Measurements from ENCODE around the gene ANKRD23. TPM values are rescaled to one million over a fixed set of nuclear protein-coding genes. Genes with fewer than 3 reads are reported as not detected.

The ANKRD23 gene
- total and polyA plus RNA-seq, 7 donors, result 0.69 to 5.5 (median 3.8) TPM; not detected in 1

DNA sequence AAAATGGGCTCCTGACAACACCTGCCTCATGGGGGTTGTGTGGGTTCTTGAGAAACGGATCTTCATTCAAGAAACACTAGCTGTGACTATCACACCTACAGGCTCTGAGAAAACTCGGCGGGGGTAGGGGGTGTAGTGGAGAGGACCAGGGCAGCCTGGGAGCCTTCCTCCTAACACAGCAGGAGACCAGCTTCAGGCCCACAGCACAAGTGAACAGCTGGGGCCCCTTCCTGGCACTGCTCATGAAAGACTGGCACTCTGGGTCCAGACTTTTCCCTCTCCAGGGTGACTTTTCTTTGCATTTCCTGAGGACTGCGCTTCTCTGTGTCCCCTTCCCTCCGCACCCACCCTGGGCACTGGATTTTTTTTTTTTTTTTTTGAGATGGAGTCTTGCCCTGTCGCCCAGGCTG, 33.2 kb upstream of the ANKRD23 start:
- Histone ChIP-seq H3K9me3 (no peaks in the 10 kb centered on the region), H3K27me3 (no peaks in the 10 kb centered on the region), H3K4me3 (no peak overlapping the region), H3K4me1 (peaks cover 0 to 29% (median 19%) of the 10 kb centered on the region in 4 donors), H3K36me3 (no peaks in the 10 kb centered on the region), H3K27ac (no peak overlapping the region)
- no peak for TF ChIP-seq POLR2AphosphoS5 (IDR thresholded peaks at IDR 0.05)
- TF ChIP-seq, protein P1, sequence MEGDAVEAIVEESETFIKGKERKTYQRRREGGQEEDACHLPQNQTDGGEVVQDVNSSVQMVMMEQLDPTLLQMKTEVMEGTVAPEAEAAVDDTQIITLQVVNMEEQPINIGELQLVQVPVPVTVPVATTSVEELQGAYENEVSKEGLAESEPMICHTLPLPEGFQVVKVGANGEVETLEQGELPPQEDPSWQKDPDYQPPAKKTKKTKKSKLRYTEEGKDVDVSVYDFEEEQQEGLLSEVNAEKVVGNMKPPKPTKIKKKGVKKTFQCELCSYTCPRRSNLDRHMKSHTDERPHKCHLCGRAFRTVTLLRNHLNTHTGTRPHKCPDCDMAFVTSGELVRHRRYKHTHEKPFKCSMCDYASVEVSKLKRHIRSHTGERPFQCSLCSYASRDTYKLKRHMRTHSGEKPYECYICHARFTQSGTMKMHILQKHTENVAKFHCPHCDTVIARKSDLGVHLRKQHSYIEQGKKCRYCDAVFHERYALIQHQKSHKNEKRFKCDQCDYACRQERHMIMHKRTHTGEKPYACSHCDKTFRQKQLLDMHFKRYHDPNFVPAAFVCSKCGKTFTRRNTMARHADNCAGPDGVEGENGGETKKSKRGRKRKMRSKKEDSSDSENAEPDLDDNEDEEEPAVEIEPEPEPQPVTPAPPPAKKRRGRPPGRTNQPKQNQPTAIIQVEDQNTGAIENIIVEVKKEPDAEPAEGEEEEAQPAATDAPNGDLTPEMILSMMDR (IDR thresholded peaks at IDR 0.05), result no peak
- no peak for TF ChIP-seq EP300 (IDR thresholded peaks at IDR 0.05)
- TF ChIP-seq POLR2A (IDR thresholded peaks at IDR 0.05), result no peak
- intact Hi-C loops (cut with DNase I), result no loop called here
- 87 to 93% methylated on average over 6 of the region's 6 CpGs for WGBS, 2 donors
- no peak for DNase-seq

DNA sequence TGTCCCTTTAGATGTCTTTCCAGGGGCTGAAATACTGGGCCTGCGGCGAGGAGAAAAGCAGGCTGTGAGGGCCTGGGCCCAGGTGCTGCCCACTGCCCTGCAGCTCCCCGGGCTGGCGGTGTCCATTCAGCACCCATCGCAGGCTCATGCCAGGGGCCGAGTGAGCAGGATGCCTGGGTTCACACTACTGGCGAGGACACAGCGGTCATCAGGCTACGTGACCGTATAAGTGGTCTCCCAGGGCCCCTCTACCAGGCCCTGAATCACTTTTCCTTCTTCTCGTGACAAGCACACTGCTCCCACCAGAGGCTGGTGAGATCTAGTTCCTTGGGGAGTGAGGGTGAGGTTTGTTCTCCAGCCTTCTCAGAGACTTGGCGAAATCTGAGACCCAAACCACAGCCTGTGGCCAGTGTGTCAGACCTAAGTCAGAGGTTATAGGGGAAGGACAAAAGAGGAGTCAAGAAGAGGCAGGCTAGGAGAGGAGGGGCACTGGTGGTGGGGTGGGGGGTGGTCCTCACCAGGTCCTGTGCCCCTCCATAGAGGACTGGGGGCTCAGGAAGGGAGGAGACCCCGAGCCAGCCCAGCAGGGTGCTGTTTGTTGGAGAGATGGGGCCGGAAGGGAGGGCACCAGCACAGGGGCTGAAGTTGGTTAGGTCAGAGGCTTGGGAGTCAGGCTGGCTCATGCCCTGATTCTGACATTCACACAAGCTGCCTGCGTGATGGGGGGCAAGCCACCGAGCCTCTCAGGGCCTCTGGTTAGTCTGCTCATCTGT, 32.6 kb upstream of the ANKRD23 start:
- Histone ChIP-seq H3K36me3 (no peaks in the 10 kb centered on the region), H3K27me3 (no peaks in the 10 kb centered on the region), H3K27ac (no peak overlapping the region), H3K4me3 (no peak overlapping the region), H3K9me3 (no peaks in the 10 kb centered on the region), H3K4me1 (peaks cover 0 to 34% (median 24%) of the 10 kb centered on the region in 4 donors)
- intact Hi-C loops (cut with DNase I), result no loop called here
- DNase-seq, result no peak
- TF ChIP-seq, protein P1 (IDR thresholded peaks at IDR 0.05), result no peak
- TF ChIP-seq EP300 (IDR thresholded peaks at IDR 0.05), result no peak
- TF ChIP-seq POLR2A (IDR thresholded peaks at IDR 0.05), result no peak
- no peak for TF ChIP-seq POLR2AphosphoS5 (IDR thresholded peaks at IDR 0.05)
- 90 to 92% methylated on average over 16 of the region's 16 CpGs for WGBS, 2 donors

DNA sequence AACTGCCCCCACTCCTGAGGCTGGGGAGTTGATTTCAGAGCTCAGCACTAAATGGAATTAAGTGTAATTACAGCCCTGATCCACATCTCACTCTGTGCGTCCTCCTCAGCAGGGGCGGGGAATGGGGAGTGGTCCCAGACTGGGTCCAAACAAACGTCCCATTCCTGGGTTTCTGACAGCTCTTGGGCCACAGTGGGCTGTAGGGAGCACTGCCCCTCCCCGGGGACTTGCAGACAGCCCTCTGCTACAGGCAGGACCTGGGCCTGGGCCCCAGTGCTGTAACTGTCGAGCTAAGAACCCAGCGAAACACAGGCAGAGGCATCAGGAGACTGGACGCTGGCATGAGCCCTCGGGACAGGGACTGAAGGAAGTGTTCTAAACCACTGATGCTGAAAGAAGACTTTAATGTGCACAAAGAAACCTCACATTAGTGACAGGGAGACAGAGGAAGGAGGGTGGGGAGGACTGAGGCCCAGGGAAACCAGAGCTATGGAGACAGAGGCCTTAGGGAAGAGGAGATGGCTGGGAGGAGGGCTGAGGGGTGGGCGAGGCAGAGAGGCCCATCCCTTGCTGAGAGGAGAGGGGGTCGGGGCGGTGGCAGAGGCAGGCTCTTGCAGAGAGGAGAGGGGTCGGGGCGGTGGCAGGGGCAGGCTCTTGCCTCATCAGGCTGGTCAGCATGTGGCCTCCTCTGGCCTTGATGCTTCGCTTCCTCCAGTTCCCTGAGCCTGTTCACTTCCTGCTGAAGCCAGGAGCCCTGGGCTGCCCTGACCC, 31.9 kb upstream of the ANKRD23 start:
- H3K27ac ChIP-seq, result peak overlapping the region in 2 of 4 donors; percentile 13 to 19
- no peaks in the 10 kb centered on the region for H3K36me3 ChIP-seq
- no peak for DNase-seq
- H3K27me3 ChIP-seq, result no peaks in the 10 kb centered on the region
- H3K9me3 ChIP-seq, result no peaks in the 10 kb centered on the region
- peaks cover 0 to 42% (median 30%) of the 10 kb centered on the region in 4 donors for H3K4me1 ChIP-seq
- intact Hi-C loops (cut with DNase I), result no loop called here
- H3K4me3 ChIP-seq, result no peak overlapping the region
- WGBS, 2 donors, result 80% methylated on average over 14 of the region's 14 CpGs
- no peak for TF ChIP-seq POLR2A (IDR thresholded peaks at IDR 0.05)

DNA sequence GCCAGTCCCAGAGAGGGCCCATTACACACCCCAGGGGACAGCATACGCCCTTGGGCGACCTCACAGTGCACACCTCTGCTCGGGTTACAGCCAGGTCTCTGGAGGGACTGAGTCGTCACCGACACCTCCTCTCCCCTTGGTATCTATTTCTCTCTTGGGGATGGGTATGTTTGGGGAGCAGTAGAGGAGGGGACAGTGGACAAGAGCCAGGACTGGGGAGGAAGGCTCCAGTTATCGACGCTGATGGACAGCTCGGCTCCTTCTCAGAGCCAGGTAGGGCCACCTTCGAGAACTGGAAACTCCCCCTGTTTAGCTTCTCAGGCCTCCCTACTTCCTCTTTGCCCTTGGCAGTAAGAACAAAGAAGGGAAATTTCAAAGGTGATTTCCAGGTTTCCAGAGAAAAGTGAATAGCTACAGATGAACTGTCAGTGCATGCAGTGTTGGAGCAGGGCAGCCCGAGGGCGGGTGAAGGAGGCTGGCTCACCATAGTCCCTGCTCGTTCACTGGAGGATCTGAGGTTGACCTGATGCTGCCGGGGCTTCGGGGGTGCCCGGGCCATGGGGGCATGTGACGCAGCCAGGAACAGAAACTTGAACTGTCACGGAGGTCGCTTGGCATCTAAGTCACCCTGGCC, 30.5 kb upstream of the ANKRD23 start:
- H3K27ac ChIP-seq, result peak overlapping the region; percentile 6 to 100 (median 54)
- H3K4me3 ChIP-seq, result no peak overlapping the region
- no peaks in the 10 kb centered on the region for H3K9me3 ChIP-seq
- peaks cover 0 to 42% (median 33%) of the 10 kb centered on the region in 4 donors for H3K4me1 ChIP-seq
- WGBS, 2 donors, result 42 to 51% methylated on average over 18 of the region's 18 CpGs
- H3K27me3 ChIP-seq, result no peaks in the 10 kb centered on the region
- TF ChIP-seq POLR2AphosphoS5 (IDR thresholded peaks at IDR 0.05) (no peak), POLR2A (IDR thresholded peaks at IDR 0.05) (no peak), EP300 (IDR thresholded peaks at IDR 0.05) (no peak)
- TF ChIP-seq, protein P1 (IDR thresholded peaks at IDR 0.05), result no peak
- DNase-seq, result no peak
- no peaks in the 10 kb centered on the region for H3K36me3 ChIP-seq
- intact Hi-C loops (cut with DNase I), result no loop called here

DNA sequence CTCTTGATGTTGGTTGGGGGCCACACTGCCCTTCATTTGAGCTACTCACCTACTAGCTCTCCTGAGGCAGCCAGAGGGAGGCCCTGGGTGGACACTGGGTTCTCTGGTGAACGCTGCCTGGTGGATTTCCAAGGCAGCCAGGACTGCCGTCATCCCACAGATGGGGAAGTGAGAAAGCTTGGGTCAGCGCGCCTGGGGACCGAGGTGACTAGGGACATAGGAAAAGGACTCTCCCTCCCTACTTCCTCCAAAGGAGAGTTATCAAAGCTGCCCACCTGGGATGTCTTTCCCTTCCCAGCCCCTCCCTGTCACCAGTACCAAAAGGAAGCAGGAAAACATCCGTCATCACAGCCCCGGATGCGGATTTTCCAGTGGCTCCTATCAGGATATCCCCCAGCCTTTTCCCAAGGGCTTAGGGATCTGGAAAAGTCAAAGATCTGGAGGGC, 29.9 kb upstream of the ANKRD23 start:
- H3K27me3 ChIP-seq, result no peaks in the 10 kb centered on the region
- H3K4me1 ChIP-seq, result peaks cover 0 to 42% (median 33%) of the 10 kb centered on the region in 4 donors
- peak overlapping the region; percentile 6 to 100 (median 54) for H3K27ac ChIP-seq
- 70 to 78% methylated on average over 8 of the region's 8 CpGs for WGBS, 2 donors
- H3K36me3 ChIP-seq, result no peaks in the 10 kb centered on the region
- no peak overlapping the region for H3K4me3 ChIP-seq
- intact Hi-C loops (cut with DNase I), result no loop called here
- H3K9me3 ChIP-seq, result no peaks in the 10 kb centered on the region
- DNase-seq, result peak; percentile 87
- TF ChIP-seq POLR2AphosphoS5 (IDR thresholded peaks at IDR 0.05), result peak in 2 of 4 donors; percentile 4 to 5
- no peak for TF ChIP-seq EP300 (IDR thresholded peaks at IDR 0.05)

Data from sigmoid colon (tissue), 7 donors.